Effector CD4-positive, alpha-beta T cell (primary cell): ENCODE data around the gene COTL1.

Experiments used
- DNase-seq: peaks from one replicate; pipeline ENCODE4 v3.0.0-alpha.2; 2020

COTL1 gene

DNA sequence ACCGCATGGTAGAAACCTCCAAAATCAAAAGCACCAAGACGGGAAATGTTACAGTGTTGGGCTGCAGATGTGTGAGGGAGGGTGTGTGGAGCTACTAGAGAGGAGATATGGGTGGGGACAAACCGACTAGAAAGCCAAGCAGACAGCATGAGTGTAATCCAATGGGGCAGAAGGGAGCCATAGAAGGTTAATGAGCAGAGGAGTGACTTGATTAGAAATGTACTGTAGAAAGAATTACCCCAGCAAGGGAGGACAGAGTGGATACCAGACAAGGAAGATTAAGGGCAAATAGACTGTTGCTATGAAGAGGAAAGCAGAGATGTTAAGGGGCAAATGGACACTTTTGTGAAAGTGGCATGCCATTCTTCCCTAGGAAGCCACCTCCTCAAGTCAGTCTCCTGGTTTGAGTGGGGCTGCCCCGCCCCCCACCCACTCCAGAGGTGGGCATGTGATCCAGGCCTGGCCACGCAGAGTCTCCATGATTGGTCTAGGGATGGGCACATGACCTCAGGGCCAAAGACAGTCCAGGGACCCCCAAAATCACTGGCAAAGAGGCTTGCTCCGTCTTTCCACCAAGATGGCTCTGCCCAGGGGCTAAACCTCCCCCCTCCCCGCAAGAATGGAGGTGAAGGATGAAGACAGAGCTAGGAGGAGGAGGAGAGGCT, 4.3 kb downstream of the COTL1 start:
- DNase-seq = no peak

DNA sequence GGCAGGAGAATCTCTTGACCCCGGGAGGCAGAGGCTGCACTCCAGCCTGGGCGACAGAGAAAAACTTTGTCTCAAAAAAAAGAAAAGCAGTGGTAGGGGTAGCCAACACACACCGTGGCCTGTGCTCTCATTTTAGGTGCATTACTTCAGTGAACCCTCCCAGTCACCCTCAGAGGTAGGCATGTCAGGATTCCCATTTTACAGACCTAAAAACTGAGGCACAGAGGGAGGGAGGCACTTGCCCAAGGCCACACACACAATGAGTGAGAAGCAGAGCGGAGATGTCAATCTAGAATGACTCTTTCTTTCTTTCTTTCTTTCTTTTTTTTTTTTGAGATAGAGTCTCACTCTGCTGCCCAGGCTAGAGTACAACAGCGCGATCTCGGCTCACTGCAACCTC, 5.2 kb downstream of the COTL1 start:
- no peak for DNase-seq

DNA sequence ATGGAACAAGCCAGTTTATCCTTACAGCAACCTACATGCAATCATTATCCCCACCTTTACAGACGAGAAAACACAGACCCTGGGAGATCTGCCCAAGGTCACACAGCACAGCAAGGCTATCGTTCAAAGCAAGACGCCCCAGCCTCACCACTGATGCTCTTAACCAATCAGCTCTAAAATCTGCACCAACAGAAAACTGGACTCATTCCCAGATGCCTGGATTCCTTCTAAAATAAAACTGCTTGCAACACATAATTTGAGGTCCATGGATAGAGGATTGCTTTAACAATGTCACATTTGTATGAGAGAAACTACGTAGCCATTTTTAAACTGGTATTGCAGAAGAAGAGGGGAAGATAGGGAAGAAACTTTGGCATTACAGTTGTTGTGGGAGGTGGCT, 6.8 kb downstream of the COTL1 start:
- no peak for DNase-seq

DNA sequence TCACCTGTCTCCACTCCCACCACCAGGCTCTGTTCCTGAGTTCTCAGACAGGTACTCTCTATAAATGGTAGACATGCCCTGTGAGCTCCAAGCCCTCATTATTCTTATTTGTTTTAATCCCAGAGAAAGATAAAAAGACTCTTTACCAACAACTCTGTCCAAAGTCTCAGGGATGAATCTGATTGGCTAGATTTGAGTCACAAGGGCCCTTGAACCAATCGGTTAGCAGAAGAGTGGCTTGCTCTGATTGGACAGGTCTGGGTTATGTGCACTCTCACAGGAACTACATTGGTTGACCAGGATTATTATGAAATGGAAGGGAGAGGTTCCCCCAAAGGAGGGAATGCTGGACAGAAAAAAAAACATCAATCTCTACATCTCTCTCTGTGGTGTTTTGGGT, 7.5 kb downstream of the COTL1 start:
- DNase-seq = no peak

DNA sequence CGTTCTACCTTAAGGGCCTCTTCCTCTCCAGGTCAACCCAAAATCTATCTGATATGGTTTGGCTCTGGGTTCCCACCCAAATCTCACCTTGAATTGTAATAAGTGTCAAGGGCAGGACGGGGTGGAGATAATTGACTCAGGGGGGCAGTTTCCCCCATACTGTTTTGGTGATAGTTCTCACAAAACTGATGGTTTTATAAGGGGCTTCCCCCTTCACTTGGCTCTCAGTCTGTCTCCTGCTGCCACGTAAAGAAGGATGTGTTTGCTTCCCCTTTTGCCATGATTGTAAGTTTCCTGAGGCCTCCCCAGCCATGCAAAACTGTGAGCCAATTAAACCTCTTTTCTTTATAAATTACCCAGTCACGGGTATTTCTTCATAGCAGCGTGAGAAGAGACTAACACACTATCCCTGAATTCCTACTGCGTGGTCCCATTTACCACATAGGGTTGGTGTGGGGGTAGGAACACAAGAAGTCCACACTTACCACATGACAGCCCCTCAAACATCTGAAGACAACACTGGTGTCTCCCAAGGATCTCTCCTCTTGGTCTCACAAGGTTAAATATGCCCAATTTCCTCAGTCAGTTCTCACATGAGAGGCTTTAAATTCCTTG, 8.2 kb downstream of the COTL1 start:
- no peak for DNase-seq

DNA sequence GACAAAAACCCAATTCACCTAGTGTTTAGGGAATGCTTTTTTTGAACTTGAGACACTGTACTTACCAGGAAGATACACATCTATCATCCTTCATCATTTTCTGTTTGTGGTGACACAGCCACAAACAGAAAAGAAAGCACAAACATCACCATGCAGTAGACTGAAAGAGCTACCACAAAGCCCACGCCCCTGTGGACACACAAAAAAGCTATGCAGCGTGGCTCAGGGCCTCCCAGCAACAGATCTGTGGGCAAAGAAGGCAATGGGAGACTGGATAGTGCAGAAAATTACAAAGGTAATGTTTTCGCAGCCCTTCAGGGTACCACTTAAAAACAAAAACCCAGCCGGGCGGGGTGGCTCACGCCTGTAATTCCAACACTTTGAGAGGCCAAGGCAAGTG, 9.6 kb downstream of the COTL1 start:
- DNase-seq = no peak

DNA sequence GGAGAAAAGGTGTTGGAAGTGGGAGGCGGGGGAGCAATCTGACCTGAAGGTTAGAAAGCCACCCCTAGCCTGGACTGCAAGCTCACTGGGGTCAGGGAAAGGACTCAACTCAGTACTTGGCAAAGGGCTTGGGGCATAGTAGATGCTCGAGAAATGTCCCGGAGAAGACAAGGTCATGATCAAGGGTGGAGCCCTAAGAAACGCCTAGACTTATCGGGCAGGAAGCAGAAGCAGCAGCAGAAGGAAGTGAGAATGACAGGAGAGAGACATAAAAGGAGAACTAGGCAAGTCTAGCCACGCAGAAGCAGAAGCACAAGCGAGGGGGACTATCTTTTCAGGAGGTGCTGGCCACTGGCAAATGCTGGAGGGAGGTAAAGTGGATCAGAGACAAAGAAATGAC, 10.2 kb downstream of the COTL1 start:
- no peak for DNase-seq

DNA sequence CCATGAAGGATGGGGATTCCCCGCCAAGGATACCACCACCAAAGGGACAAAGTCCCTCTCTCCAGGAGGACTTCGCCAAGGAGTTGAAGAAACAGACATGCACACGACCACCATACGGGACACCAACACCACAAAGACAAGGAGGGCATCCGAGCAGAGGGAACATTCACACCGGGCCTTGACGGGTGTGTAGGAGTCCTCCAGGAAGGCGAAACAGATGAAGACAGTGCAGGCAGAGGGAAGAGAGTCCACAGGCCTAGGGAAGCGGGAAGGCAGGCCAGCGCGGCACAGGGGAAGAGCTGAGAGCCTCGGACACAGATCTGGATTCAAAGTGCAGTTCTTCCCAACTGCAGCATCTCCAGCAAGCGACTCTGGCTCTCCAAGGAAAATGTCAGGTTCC, 10.8 kb downstream of the COTL1 start:
- DNase-seq = no peak

DNA sequence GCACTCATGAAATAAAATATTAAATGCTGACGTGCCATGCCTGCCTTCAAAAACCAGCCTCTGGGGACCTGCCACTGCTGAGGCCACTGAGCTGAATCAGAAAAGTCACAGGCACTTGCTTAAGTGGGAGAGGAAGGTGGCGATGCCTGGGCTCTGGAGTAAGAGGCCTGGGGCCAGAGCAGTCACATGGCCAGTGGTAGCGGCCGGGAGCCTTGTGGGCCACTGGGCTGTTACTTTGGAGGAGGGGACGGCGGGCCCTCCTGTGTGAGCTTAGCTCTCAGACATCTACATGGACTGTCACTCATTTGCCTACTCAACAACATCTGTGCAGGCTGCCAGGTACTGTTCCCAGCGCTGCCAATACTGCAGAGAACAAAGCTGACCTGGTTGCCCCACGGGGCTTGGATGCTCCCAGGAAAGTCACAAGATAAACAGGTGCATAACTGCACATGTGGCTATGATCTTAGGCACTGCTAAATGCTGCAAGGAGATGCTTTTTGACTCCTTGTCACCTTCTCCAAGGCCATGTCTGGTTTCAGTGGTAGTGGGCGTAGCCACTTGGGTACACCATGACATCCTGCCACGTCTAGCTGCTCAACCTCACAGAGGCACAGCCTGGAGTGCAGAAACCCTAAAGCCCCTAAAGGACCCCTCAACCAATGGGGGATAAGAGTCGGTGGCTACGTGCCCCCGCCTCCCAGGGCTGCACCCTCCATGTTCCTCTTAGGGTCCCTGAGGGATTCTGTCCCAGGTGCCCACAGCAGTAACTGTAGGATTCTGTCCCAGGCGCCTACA, 11.6 kb downstream of the COTL1 start:
- no peak for DNase-seq

DNA sequence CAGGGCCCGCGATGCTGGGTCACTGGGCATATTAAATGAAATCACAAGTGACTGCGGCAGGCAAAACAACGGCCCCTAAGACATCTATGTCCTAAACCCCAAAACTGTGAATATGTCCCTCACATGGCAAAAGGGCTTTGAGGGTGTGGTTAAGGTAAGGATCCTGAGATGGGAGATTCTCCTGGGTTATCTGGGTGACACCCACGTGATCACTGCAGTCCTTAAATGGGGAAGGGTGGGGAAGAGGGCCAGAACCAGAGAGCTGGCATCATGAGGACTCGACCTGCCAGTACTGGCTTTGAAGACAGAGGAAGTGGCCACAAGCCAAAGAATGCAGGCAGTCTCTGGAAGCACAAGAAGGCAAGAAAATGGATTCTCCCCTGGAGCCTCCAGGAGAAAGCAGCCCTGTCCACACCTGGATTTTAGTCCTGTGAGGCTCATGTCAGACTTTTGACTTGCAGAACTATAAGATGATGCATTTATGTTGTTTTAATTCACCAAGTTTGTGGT, 12.5 kb downstream of the COTL1 start:
- DNase-seq = no peak

DNA sequence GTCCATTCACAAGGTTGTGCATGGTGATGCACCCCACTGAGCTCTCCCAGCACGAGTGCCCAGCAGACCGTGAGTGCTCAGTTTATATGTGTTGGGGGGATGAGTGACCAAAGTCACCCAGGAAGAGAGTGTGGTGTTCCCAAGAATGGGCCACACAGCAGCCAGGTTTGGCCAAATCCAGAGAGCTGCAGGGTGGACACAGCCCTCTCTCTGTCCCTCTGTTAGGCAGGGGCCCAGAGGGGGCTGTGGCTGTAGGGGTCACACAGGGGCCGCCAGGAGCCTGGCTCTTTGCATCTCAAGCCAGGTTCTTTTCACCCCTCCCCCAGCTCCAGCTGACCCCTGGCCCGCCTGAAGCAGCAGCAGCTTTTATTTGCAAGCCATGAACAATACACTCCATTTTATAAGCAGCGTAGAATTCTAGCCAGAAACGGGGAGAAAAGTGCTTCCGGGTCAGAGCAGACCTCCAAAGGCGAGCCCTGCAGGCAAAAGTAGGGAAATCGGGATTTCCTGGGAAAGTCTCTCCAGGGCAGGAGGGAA, 13.3 kb downstream of the COTL1 start:
- DNase-seq = no peak

DNA sequence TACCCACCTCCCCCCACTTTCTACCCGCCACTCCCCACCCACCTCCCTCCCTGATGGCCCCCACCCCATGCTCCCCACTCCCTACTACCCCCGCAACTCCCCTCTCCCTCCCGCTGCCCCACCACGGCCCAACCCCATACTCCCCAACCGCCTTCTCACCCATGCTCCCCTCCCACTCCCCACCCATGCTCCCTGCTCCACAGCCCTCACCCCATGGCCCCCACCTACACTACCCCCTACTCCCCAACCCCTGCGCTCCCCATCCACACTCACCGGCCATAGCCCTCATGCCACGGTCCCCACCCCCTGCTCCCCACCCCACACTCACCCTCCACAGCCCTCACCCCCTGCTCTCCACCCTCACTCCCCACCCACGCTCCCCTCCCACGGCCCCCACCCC, 13.9 kb downstream of the COTL1 start:
- no peak for DNase-seq

DNA sequence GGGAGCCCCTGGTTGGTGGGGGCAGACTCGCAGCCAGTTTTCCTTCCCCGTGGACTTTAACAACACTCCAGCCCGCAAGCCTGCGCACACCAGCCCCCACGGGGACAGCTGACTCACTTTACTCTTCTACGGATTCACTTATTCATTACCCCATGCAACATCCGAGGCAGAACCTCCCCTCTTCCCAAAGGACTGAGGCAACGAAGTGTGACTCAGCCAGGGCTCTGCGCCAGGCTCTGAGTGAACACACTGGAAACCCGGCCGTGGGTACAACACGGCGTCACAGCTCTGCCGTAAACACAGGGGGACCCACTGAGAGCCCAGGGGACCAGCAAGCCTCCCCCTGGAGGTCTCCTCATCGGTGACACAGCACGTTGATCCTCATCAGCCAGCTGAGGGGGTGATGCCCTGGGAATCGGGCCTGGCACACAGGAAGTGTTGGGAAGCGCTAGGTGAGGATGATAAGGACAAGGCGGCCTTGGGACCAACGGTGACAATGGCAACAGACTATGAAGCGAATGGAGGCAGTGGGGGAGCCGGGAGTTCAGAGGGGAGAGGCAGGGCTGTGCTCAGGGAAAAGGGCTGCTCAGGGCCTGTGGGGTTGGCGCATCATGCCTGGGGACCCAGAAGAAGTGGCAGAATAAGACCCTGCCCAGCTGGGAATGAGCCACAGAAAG, 14.6 kb downstream of the COTL1 start:
- DNase-seq = no peak

DNA sequence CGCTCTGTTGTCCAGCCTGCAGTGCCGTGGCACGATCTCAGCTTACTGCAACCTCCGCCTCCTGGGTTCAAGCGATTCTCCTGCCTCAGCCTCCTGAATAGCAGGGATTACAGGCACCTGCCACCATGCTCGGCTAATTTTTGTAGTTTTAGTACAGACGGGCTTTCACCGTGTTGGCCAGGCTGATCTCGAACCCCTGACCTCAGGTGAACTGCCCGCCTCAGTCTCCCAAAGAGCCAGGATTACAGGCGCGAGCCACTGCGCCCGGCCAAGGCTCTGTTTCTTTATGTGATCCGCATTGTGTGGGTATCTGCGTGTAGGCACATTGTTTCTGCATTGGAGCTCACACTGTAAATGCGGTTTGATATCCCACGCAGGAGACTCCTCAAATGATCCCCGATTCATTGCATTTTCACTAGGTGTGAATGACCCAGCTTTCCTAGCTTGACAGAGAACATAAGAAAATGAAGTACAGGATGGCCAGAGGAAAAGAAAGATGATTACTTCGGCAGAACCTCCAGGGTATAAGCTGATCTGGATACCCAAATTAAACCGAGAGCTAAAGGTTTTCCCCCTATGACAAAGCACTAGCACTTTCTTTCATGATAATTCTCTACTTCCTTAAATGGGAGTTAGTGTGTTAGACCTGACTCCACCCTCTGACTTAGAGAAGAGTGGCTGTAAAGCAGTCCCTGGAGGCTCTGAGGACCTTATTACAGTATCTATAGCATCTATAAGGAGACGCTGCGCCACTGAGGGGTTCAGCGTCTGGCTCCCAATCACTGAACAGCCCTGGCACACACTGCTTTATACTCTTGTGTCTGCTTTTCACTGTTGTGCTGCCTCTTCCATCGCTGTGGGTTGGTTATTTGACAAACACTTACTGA, 17.3 kb downstream of the COTL1 start:
- peak; percentile 39 for DNase-seq

DNA sequence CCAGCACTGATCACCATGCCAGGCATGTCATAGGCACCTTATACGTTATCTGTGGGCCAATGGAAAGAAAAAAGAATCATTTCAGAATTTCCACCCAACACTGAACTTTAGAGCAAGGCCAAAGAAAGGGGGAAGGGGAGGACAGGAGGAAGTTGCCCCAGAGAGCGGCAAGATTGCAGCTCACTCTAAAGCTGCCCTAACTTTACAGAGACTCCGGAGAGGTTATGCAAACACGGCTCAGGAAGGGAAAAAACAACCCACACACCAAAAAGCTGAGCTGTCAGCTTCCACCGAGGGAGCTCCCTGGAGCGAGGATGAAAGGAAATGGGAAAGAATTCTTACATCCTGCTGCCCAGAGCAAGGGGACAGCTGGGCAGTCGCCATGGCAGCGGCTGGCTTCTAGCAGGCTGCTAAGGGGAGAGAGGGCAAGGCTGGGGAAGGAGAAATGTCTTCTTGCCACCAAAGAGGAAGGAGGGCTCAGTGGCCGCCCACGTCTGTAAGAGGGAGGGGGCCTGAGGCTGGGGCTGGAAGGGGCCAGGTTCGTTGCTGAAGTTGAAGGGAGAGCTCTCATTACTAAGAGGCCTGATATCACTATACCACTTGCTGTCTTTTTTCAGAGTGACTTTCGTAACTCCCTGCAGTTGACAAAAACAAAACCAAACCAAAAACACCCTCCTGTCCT, 18.2 kb downstream of the COTL1 start:
- no peak for DNase-seq

DNA sequence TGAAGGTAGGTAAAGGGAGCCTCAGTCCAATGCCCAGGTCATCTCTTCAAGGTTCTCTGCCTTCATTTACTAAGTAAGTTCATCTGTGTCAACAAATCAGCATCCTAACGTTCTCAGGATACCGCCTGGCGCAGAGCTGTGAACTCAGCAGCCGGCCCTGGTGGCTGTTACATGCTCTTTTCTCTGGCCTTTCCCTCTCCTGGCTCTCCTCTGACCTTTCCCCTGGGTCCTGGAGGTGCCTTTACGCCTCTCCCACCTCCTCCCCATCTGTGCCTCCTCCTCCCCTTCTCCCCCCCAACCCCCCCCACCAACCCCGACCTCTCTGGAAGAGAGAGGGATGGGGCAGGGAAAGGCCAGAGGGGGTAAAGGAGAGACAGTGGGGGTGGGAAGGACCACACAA, 19.5 kb downstream of the COTL1 start:
- DNase-seq = no peak

DNA sequence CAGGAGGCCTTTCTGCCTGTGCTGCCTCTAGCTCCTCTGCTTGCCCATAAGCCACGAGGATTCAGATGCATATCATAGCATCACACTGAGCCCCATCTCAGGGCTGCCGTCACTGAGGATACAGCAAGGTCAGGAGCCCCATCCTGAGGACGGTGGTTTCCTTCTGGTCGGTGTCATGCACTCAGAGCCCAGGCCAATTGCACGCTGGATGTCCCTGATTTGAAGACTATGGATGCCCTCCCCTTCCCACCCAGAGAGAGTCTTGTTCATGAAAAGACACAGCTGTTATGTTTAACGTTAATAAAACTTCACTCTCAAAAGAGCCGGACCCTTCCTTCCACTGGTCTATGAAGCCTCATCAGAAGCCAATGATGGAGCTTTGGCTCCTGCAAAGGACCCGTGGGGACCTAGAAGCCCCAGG, 19.9 kb downstream of the COTL1 start:
- no peak for DNase-seq

DNA sequence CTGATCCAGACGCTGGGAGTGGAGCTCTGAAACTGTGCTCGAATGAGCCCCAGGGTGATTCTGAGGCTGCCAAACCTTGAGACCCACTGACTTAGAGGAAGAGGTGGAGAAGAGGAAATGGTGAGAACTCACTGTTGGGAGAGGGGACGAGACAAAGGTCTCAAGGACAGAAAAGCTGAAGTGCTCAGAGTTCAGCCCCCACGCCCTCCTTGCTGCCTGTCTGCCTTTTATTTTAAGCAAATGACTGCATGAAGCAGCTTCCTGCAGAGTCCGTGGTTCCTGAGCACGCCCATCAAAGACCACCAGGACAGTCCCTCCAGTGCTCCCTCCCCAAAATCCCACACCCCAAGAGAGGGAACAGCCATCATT, 20.4 kb downstream of the COTL1 start:
- no peak for DNase-seq

DNA sequence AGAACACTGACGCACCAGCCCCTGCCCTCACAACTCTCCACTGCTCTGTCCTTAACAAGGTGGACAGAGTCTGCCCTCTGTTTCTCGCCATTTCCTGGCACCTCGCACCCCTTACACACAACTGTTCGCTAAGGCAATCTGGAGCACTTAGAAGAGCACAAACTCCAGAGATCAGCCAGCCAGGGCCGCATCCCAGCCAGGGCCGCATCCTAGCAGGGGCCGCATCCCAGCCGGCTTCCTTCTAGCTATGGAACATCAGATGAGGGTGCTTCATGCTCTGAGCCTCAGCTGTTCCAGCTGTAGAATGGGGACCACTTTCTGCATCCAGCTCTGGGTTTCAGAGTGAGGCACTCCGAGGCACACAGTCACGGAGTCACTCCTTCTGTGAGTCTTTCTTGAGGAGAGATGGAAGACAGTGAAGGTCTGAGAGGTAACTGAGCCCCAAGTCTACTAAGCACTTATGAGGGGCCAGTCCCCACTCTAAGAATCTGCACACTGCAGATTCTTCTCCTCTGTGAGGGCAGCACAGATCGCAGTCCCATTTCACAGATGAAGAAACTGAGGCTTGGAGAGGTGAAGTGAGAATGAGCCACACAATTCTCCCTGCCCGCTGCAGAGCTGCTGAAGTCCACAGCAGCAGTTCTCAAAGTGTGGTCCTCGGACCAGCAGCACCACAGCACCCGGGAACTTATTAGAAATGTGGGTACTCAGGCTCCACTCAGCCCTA, 20.9 kb downstream of the COTL1 start:
- DNase-seq = no peak

DNA sequence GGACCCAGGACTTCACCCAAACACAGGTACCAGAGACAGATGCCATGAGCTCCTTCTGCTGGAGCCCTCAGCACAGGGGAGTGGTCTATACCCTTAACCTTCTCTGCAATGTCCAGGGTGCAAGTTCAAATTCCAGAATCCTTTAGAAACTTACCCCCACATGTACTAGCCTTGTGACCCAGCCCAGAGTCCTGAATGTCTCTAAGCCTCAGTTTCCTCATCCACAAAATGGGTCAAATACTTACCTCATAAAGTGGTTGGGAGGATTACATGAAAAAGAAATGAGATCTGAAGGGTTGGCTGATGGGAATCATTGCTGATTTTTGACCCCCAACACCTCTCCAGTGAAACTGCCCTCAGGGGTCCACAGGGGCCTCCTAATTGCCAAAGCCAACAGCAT, 21.7 kb downstream of the COTL1 start:
- DNase-seq = no peak

DNA sequence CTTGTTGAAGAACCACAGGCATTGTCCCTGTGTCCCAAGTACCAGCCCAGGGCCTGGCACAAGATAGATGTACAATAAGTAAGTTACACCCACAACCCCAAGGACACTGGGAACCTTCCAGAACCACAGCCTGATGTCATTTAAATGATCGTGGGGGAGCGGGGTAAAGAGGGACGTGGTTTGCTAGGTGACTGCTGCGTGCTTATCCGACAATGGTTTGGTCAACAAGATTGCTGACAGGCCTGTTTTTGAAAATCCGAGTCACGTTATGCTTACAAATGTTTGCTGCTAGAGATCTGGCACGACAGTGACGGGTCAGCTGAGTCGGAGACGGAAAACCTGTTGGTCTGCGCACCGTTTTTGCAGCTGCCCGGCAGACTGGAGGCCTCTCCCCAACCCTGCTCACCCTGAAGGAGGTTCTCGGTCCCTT, 22.8 kb downstream of the COTL1 start:
- DNase-seq = no peak
